PC-9 (cell line): Measurements from ENCODE around the gene ITGB7. TPM values are rescaled to one million over a fixed set of nuclear protein-coding genes. Genes with fewer than 3 reads are reported as not detected.

Experiments used
- BruUV-seq: library from RNA; stranded (reverse); fragments of 400-500 nt; replicated peaks from 2 replicates; lab custom pipeline; 2021; lab: Mats Ljungman, UMichigan
- CTCF ChIA-PET: fragments of 300-600 bp; sonication (Branson Sonifier 250); formaldehyde crosslinking; loops from one replicate; lab custom pipeline; 2022; ENCODE audit warnings: antibody characterized with exemption; lab: Charles Lee
- POLR2A ChIA-PET: fragments of 300-600 bp; sonication (Branson Sonifier 250); formaldehyde crosslinking; loops from one replicate; lab custom pipeline; 2022; ENCODE audit warnings: antibody characterized with exemption; ENCODE audit not compliant: unreplicated experiment; lab: Charles Lee
- DNase-seq, 2 experiments: peaks; one replicate each; pipeline versions ENCODE4 v3.0.0 to v3.0.0-alpha.2; 2015 to 2022; ENCODE audit warnings: mixed read lengths in 1 of 2
- H2AFZ ChIP-seq: fragments of 200-600 bp; sonication (generic); 2 replicates; pipeline ENCODE4 v1.8.1; 2017; ENCODE audit warnings: antibody characterized with exemption
- H3F3A ChIP-seq: fragments of 200-600 bp; sonication (generic); 2 replicates; pipeline ENCODE4 v1.8.1; 2017; ENCODE audit warnings: antibody characterized with exemption, mild to moderate bottlenecking, low read depth; ENCODE audit not compliant: insufficient read depth
- H3K27ac ChIP-seq: fragments of 200-600 bp; sonication (generic); 2 replicates; pipeline ENCODE4 v1.6.1; 2016; ENCODE audit warnings: mixed run types
- H3K27me3 ChIP-seq: fragments of 200-600 bp; sonication (generic); 2 replicates; pipeline ENCODE4 v1.6.1; 2016; ENCODE audit warnings: low read depth, mixed run types; ENCODE audit not compliant: insufficient read depth
- H3K36me3 ChIP-seq: fragments of 200-600 bp; sonication (generic); 2 replicates; pipeline ENCODE4 v1.6.1; 2016; ENCODE audit warnings: low read depth, mixed run types
- H3K4me1 ChIP-seq: fragments of 200-600 bp; sonication (generic); replicated peaks from 2 replicates; pipeline ENCODE4 v1.6.1; 2016; ENCODE audit warnings: mixed run types; ENCODE audit not compliant: insufficient read depth
- H3K4me2 ChIP-seq: fragments of 200-600 bp; sonication (generic); 2 replicates; pipeline ENCODE4 v1.6.1; 2017; ENCODE audit warnings: mixed run types
- H3K4me3 ChIP-seq: fragments of 200-600 bp; sonication (generic); 2 replicates; pipeline ENCODE4 v1.6.1; 2016; ENCODE audit warnings: mixed run types
- H3K79me2 ChIP-seq: fragments of 200-600 bp; sonication (generic); 2 replicates; pipeline ENCODE4 v1.6.1; 2017; ENCODE audit warnings: low read depth, mixed run types
- H3K9me2 ChIP-seq: fragments of 200-600 bp; sonication (generic); 2 replicates; pipeline ENCODE4 v1.8.1; 2017; ENCODE audit warnings: mild to moderate bottlenecking; ENCODE audit not compliant: insufficient read depth
- H3K9me3 ChIP-seq: fragments of 200-600 bp; sonication (generic); 2 replicates; pipeline ENCODE4 v1.8.1; 2016; ENCODE audit warnings: low read depth; ENCODE audit not compliant: insufficient read depth
- H4K20me1 ChIP-seq: fragments of 200-600 bp; sonication (generic); 2 replicates; pipeline ENCODE4 v1.8.1; 2017; ENCODE audit not compliant: insufficient read depth
- EZH2 ChIP-seq: fragments of 200-600 bp; sonication (generic); IDR thresholded peaks from 2 replicates; pipeline ENCODE4 v1.8.0; 2017; ENCODE audit warnings: antibody characterized with exemption, low read depth
- intact Hi-C: fragments of 100-400 bp; cut with micrococcal nuclease; formaldehyde crosslinking; loops from one replicate; pipeline ENCODE4 v1.10.0; 2022; ENCODE audit not compliant: unreplicated experiment
- total RNA-seq: library from RNA; stranded (reverse); gene quantifications from 2 replicates; pipeline ENCODE4 v1.2.3, GENCODE V29; 2021
- TF ChIP-seq, protein P1 (sequence below): fragments of 200-600 bp; sonication (generic); conservative IDR thresholded peaks from 2 replicates; pipeline ENCODE4 v1.6.1; 2017; ENCODE audit warnings: mixed run types, antibody characterized with exemption, mild to moderate bottlenecking, moderate library complexity

The ITGB7 gene
- total RNA-seq, 1 experiment from 2014 or later, result 3.3 TPM

DNA sequence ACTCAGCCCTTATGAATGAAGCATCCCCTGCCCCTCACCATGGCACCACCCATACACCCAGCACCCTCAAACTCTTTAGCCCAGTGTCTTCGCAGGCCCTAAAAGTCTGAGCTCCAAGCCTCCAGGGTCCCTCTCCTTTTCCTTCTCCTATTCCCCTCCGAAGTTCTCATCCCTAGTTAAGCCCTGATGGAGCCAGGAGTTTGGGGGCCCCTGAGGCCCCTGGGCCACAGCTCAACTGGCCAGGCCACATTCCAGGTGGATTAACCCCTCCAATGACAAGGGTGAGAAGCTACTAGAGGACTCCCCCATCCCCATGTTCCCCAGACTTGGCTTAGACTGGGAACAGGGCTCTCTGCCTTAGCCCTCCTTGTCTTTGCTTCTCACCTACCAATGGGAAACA, 22.4 kb upstream of the ITGB7 start:
- H3K4me2 ChIP-seq, result peak overlapping the region; percentile 100
- no peaks in the 10 kb centered on the region for H3K27me3 ChIP-seq
- TF ChIP-seq, protein P1, sequence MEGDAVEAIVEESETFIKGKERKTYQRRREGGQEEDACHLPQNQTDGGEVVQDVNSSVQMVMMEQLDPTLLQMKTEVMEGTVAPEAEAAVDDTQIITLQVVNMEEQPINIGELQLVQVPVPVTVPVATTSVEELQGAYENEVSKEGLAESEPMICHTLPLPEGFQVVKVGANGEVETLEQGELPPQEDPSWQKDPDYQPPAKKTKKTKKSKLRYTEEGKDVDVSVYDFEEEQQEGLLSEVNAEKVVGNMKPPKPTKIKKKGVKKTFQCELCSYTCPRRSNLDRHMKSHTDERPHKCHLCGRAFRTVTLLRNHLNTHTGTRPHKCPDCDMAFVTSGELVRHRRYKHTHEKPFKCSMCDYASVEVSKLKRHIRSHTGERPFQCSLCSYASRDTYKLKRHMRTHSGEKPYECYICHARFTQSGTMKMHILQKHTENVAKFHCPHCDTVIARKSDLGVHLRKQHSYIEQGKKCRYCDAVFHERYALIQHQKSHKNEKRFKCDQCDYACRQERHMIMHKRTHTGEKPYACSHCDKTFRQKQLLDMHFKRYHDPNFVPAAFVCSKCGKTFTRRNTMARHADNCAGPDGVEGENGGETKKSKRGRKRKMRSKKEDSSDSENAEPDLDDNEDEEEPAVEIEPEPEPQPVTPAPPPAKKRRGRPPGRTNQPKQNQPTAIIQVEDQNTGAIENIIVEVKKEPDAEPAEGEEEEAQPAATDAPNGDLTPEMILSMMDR, result no peak
- no peak for TF ChIP-seq EZH2
- H3F3A ChIP-seq, result peaks cover 54% of the 10 kb centered on the region
- no peak for DNase-seq
- H3K4me1 ChIP-seq, result peaks cover 68% of the 10 kb centered on the region
- H3K9me2 ChIP-seq, result no peaks in the 10 kb centered on the region
- peaks cover 10% of the 10 kb centered on the region; the same call in 1 of the 2 replicates for H3K36me3 ChIP-seq
- H2AFZ ChIP-seq, result no peak overlapping the region
- ChIA-PET CTCF (no interaction called here), POLR2A (no interaction called here)
- H4K20me1 ChIP-seq, result no peaks in the 10 kb centered on the region
- peak overlapping the region; percentile 29; the same call in 1 of the 2 replicates for H3K27ac ChIP-seq
- no peaks in the 10 kb centered on the region for H3K9me3 ChIP-seq
- H3K79me2 ChIP-seq, result peaks cover 54% of the 10 kb centered on the region
- peak overlapping the region; percentile 51 for H3K4me3 ChIP-seq
- intact Hi-C loops, result no loop called here
- BruUV-seq, result no TSS peak

DNA sequence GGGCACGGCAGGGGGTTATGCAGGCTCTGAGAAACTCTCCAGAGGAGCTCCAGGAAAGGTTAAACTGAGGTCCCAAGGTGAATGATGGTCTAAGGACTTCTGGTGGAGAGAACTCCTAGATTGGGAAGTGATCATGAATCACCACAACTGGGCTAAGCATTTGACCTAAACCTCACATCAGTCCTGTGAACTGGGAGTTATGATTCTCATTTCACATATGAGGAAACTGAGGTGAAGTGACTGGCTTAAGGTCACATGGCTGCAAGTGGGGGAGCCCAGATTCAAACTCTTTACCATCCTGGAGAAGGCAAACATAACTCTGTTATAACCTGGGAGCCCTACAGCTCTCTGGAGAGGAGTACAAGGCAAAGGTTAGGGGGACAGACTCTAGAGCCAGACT, 20.8 kb upstream of the ITGB7 start:
- H3K27ac ChIP-seq, result no peak overlapping the region
- H3K79me2 ChIP-seq, result peaks cover 54% of the 10 kb centered on the region

DNA sequence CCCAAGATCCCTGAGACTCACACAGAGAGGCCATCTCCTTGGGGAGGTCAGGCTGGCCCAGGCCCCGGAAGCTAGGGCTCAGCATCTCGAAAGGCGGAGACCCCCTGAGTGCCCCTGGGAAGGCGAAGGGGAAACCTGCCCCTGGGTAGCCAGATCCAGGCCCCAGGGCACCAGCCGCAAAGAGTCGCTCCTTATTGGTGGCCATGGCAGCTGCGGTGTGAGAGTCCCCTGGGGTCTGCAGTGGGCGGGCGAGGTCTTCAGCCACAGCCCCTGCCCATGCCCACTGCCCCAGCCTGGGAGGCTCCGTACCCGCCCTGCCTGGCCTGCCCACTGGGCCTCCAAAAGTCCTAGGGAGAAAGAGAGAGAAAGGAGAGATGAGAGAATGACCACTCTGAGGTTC, 20.3 kb upstream of the ITGB7 start:
- H3K9me2 ChIP-seq, result no peaks in the 10 kb centered on the region
- H4K20me1 ChIP-seq, result no peaks in the 10 kb centered on the region
- peaks cover 54% of the 10 kb centered on the region for H3K79me2 ChIP-seq
- H3K4me1 ChIP-seq, result peaks cover 68% of the 10 kb centered on the region
- POLR2A ChIA-PET, result no interaction called here
- TF ChIP-seq, protein P1, result no peak
- TF ChIP-seq EZH2, result no peak
- no TSS peak for BruUV-seq
- H3F3A ChIP-seq, result peaks cover 45% of the 10 kb centered on the region; the same call in 1 of the 2 replicates
- H3K36me3 ChIP-seq, result peaks cover 10% of the 10 kb centered on the region; the same call in 1 of the 2 replicates
- no peak overlapping the region for H3K27ac ChIP-seq
- DNase-seq, result no peak
- intact Hi-C loops, result no loop called here
- H3K9me3 ChIP-seq, result no peaks in the 10 kb centered on the region
- H2AFZ ChIP-seq, result no peak overlapping the region
- H3K4me2 ChIP-seq, result no peak overlapping the region
- H3K27me3 ChIP-seq, result no peaks in the 10 kb centered on the region
- CTCF ChIA-PET, result no interaction called here
- no peak overlapping the region for H3K4me3 ChIP-seq

More for the DNA sequence above, 20.8 kb upstream of the ITGB7 start:
- peaks cover 50% of the 10 kb centered on the region for H3F3A ChIP-seq
- H3K36me3 ChIP-seq, result peaks cover 10% of the 10 kb centered on the region; the same call in 1 of the 2 replicates
- no peak for DNase-seq
- intact Hi-C loops, result no loop called here
- no peaks in the 10 kb centered on the region for H4K20me1 ChIP-seq
- H3K4me3 ChIP-seq, result no peak overlapping the region
- H3K4me1 ChIP-seq, result peaks cover 68% of the 10 kb centered on the region
- H3K27me3 ChIP-seq, result no peaks in the 10 kb centered on the region
- no peak overlapping the region for H2AFZ ChIP-seq
- no TSS peak for BruUV-seq
- no peaks in the 10 kb centered on the region for H3K9me3 ChIP-seq
- H3K4me2 ChIP-seq, result no peak overlapping the region
- ChIA-PET POLR2A (no interaction called here), CTCF (no interaction called here)
- H3K9me2 ChIP-seq, result no peaks in the 10 kb centered on the region
- TF ChIP-seq, protein P1, result no peak
- TF ChIP-seq EZH2, result no peak
